HG02943 (cell line): ENCODE results near the gene IRAK2.

Source experiments
- ATAC-seq: cut with Tn5 transposase; IDR thresholded peaks from one replicate; pipeline ENCODE4 v1.9.1; 2021; ENCODE audit warnings: mild to moderate bottlenecking, low read depth, moderate library complexity; ENCODE audit not compliant: unreplicated experiment

The IRAK2 gene

GRCh38 chr3:10187944-10188343 is 23.2 kb downstream of the IRAK2 start:
- no peak for ATAC-seq

GRCh38 chr3:10188804-10189556 is 24.3 kb downstream of the IRAK2 start:
- no peak for ATAC-seq

GRCh38 chr3:10189557-10190354 is 25.0 kb downstream of the IRAK2 start:
- no peak for ATAC-seq

GRCh38 chr3:10192953-10193691 is 28.4 kb downstream of the IRAK2 start:
- peak; percentile 49 for ATAC-seq

- ATAC-seq = no peak
These were observed 29.1 kb downstream of the IRAK2 start for GRCh38 chr3:10193692-10194327.

GRCh38 chr3:10194328-10195071 is 29.8 kb downstream of the IRAK2 start:
- no peak for ATAC-seq

- ATAC-seq = no peak
These were observed 30.8 kb downstream of the IRAK2 start for GRCh38 chr3:10195366-10196089.

GRCh38 chr3:10196389-10197052 is 31.8 kb downstream of the IRAK2 start:
- no peak for ATAC-seq

- no peak for ATAC-seq
These were observed 33.5 kb downstream of the IRAK2 start for GRCh38 chr3:10198226-10198625.

GRCh38 chr3:10198761-10199649 is 34.3 kb downstream of the IRAK2 start:
- ATAC-seq = peak; percentile 60

GRCh38 chr3:10204921-10205320 is 40.2 kb downstream of the IRAK2 start:
- ATAC-seq = no peak

- no peak for ATAC-seq
These were observed 40.9 kb downstream of the IRAK2 start for GRCh38 chr3:10205451-10206165.

GRCh38 chr3:10206166-10206511 is 41.4 kb downstream of the IRAK2 start:
- ATAC-seq = no peak

- ATAC-seq = no peak
These were observed 48.6 kb downstream of the IRAK2 start for GRCh38 chr3:10213156-10213792.

- ATAC-seq = no peak
These were observed 51.1 kb downstream of the IRAK2 start for GRCh38 chr3:10215578-10216368.

- no peak for ATAC-seq
These were observed 52.6 kb downstream of the IRAK2 start for GRCh38 chr3:10217359-10217758.
